ENCODE results near the gene PKN2.

Gene PKN2

GRCh38 chr1:88647249-88647645 lies 36.8 kb upstream of the PKN2 start:
- H3K4me1 ChIP-seq = 0 out of 2 replicates have a peak, but pooled peaks cover 3% of the 10 kb centered on the region
- peak; percentile 2 for DNase-seq

GRCh38 chr1:88647749-88648415 lies 36.2 kb upstream of the PKN2 start:
- no peaks in the 10 kb centered on the region for H3K9me3 ChIP-seq
- no peaks in the 10 kb centered on the region for H3K27me3 ChIP-seq
- TF ChIP-seq CTCF (IDR thresholded peaks at IDR 0.05; ENCODE audit: low read depth, low read length) = no peak
- no peak overlapping the region for H3K4me3 ChIP-seq (ENCODE audit: low read depth, low read length)
- no peak for DNase-seq
- 0 out of 2 replicates have a peak, but pooled peaks cover 3% of the 10 kb centered on the region for H3K4me1 ChIP-seq
- no peaks in the 10 kb centered on the region for H3K36me3 ChIP-seq

More at GRCh38 chr1:88647249-88647645, 36.8 kb upstream of the PKN2 start:
- Histone ChIP-seq H3K4me3 (ENCODE audit: low read depth, low read length) (no peak overlapping the region), H3K27me3 (no peaks in the 10 kb centered on the region), H3K9me3 (no peaks in the 10 kb centered on the region), H3K36me3 (no peaks in the 10 kb centered on the region)
- TF ChIP-seq CTCF (IDR thresholded peaks at IDR 0.05; ENCODE audit: low read depth, low read length) = no peak

- Histone ChIP-seq H3K36me3 (no peaks in the 10 kb centered on the region), H3K4me1 (0 out of 2 replicates have a peak, but pooled peaks cover 3% of the 10 kb centered on the region), H3K9me3 (no peaks in the 10 kb centered on the region), H3K4me3 (ENCODE audit: low read depth, low read length) (no peak overlapping the region), H3K27me3 (no peaks in the 10 kb centered on the region)
- DNase-seq = no peak
- no peak for TF ChIP-seq CTCF (IDR thresholded peaks at IDR 0.05; ENCODE audit: low read depth, low read length)
Observed at GRCh38 chr1:88648706-88649105, 35.4 kb upstream of the PKN2 start.

GRCh38 chr1:88649932-88650331 lies 34.1 kb upstream of the PKN2 start:
- no peaks in the 10 kb centered on the region for H3K27me3 ChIP-seq
- no peaks in the 10 kb centered on the region for H3K9me3 ChIP-seq
- H3K36me3 ChIP-seq = no peaks in the 10 kb centered on the region
- no peak for DNase-seq
- H3K4me3 ChIP-seq (ENCODE audit: low read depth, low read length) = no peak overlapping the region
- no peak for TF ChIP-seq CTCF (IDR thresholded peaks at IDR 0.05; ENCODE audit: low read depth, low read length)
- H3K4me1 ChIP-seq = 0 out of 2 replicates have a peak, but pooled peaks cover 3% of the 10 kb centered on the region

- no peak overlapping the region for H3K4me3 ChIP-seq (ENCODE audit: low read depth, low read length)
- no peaks in the 10 kb centered on the region for H3K9me3 ChIP-seq
- H3K4me1 ChIP-seq = 0 out of 2 replicates have a peak, but pooled peaks cover 3% of the 10 kb centered on the region
- H3K36me3 ChIP-seq = no peaks in the 10 kb centered on the region
- no peaks in the 10 kb centered on the region for H3K27me3 ChIP-seq
- no peak for TF ChIP-seq CTCF (IDR thresholded peaks at IDR 0.05; ENCODE audit: low read depth, low read length)
- no peak for DNase-seq
Observed at GRCh38 chr1:88650676-88651418, 33.2 kb upstream of the PKN2 start.

GRCh38 chr1:88655140-88655539 lies 28.9 kb upstream of the PKN2 start:
- Histone ChIP-seq H3K36me3 (no peaks in the 10 kb centered on the region), H3K4me3 (ENCODE audit: low read depth, low read length) (no peak overlapping the region), H3K27me3 (no peaks in the 10 kb centered on the region), H3K4me1 (no peaks in the 10 kb centered on the region), H3K9me3 (no peaks in the 10 kb centered on the region)
- DNase-seq = no peak
- TF ChIP-seq CTCF (IDR thresholded peaks at IDR 0.05; ENCODE audit: low read depth, low read length) = no peak
